HG02943 (cell line): Measurements from ENCODE around the gene PRMT1.

ENCODE experiments used
- ATAC-seq: cut with Tn5 transposase; IDR thresholded peaks from one replicate; pipeline ENCODE4 v1.9.1; 2021; ENCODE audit warnings: mild to moderate bottlenecking, low read depth, moderate library complexity; ENCODE audit not compliant: unreplicated experiment

Gene PRMT1

GRCh38 chr19:49687150-49687549 lies 10.1 kb downstream of the PRMT1 start:
- ATAC-seq: no peak

- no peak for ATAC-seq
Observed at GRCh38 chr19:49687566-49688316, 10.7 kb downstream of the PRMT1 start.

- ATAC-seq: no peak
Observed at GRCh38 chr19:49688531-49689132, 11.6 kb downstream of the PRMT1 start.

- ATAC-seq: no peak
Observed at GRCh38 chr19:49689133-49690078, 12.3 kb downstream of the PRMT1 start, which contains the start of gene ADM5. ADM5 (plus strand) TSS chr19:49689594; CDS start chr19:49689838, 244 bp downstream.

GRCh38 chr19:49690079-49690655 lies 13.1 kb downstream of the PRMT1 start:
- ATAC-seq: no peak

- ATAC-seq: no peak
Observed at GRCh38 chr19:49690656-49691242, 13.7 kb downstream of the PRMT1 start, which contains the start of gene CPT1C. CPT1C (plus strand) TSS chr19:49691116; CDS start chr19:49692253, 1,137 bp downstream.

- no peak for ATAC-seq
Observed at GRCh38 chr19:49691243-49692146, 14.4 kb downstream of the PRMT1 start.

- no peak for ATAC-seq
Observed at GRCh38 chr19:49692147-49692506, 15.1 kb downstream of the PRMT1 start.

- ATAC-seq: no peak
Observed at GRCh38 chr19:49696115-49696514, 19.0 kb downstream of the PRMT1 start.

GRCh38 chr19:49696865-49697264 lies 19.8 kb downstream of the PRMT1 start:
- no peak for ATAC-seq

GRCh38 chr19:49699364-49699763 lies 22.3 kb downstream of the PRMT1 start:
- no peak for ATAC-seq

GRCh38 chr19:49700563-49700962 lies 23.5 kb downstream of the PRMT1 start:
- ATAC-seq: no peak

- no peak for ATAC-seq
Observed at GRCh38 chr19:49701271-49701786, 24.3 kb downstream of the PRMT1 start.

GRCh38 chr19:49704888-49705642 lies 28.0 kb downstream of the PRMT1 start:
- no peak for ATAC-seq

- ATAC-seq: no peak
Observed at GRCh38 chr19:49705919-49706318, 28.8 kb downstream of the PRMT1 start.

- ATAC-seq: no peak
Observed at GRCh38 chr19:49710372-49710951, 33.4 kb downstream of the PRMT1 start.

GRCh38 chr19:49712397-49712859 lies 35.4 kb downstream of the PRMT1 start:
- ATAC-seq: no peak
